RPMI8226 (cell line): ENCODE measurements around the gene PTPN5.

Experiments used
- DNase-seq: peaks from one replicate; pipeline ENCODE4 v3.0.0-alpha.2; 2015

The PTPN5 gene

DNA sequence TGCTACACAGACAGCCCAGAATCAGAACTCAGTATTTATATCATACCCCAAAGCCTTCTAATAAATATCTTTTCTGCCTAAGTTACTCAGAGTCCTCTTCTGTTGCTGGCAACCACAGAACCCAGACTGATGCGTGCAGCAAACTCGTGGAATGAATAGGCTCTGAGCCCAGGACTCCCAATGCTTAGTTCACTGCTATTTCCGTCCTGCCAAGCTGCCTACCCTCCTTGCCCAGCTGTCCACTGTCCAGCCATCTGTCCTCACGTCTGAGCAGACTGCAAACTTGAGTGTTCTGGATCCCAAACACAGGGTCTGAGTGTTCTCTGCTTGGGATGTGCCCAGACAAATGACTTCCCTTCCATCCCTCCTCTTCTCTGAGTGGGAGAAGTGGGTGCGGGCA is 19.4 kb downstream of the PTPN5 start:
- no peak for DNase-seq

DNA sequence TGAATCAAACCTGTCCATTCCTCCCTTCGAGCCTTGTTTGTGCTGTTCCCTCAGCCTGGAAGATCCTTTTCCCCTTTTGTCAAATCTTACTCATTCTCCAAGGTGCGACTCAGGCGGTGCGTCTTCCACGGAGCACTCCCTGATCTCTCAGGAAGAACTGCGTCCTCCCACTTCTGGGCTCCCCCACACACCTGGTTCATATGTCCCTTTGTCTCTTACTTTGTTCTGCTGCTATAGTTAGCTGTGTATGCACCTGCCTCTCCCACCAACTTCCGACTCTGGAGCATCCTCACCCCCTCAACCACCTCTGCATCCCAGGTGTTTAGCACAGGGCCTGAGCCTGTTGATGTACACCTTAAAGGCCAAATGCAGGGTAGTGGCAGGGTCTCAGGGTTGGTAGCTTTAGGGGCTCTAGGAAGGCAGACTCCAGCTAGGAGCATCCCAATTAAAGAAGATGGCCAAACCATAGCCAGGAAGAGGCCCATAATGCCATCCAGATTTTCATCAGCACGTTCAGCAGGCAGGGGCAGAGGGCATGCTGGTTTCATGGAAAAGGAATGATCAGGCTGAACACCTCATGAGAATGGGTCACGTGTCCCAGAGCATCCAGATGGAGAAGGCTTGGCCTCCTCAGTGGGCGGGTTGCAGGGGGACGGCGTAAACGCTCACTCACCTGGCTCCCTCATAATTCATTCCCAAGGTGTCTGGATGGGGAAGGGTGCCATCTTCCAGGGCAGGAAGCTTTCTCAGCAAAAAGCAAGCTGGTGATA is 20.1 kb downstream of the PTPN5 start:
- DNase-seq = no peak

DNA sequence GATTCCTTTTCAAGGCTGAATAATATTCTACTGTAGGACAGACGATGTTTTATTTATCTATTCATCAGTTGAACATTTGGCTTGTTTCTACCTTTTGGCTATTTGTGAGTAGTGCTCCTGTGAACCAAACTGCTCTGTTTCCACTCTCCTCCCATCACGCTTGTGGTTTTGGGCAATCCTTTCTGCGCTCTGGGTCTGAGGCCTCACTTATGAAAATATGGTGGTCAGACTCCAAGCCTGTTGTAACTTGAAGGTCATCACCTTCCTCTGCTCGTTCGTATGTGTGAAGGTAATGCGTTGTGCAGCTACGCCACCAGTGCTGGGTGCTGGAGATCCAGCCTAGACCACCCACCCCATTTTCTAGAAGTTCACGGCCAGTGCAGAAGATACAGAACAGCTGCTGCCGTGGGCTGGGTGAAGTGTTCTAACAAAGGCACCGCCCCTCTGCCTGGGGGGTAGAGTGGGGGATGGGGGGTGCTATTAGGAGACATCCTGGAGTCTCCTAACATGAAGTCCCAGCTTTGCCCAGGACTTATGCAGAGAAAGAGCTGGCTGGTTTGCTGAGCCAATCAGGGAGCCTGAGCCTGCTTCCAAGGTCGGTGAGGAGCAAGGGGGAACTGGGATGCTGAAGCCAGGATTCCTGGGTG is 21.0 kb downstream of the PTPN5 start:
- DNase-seq = no peak

DNA sequence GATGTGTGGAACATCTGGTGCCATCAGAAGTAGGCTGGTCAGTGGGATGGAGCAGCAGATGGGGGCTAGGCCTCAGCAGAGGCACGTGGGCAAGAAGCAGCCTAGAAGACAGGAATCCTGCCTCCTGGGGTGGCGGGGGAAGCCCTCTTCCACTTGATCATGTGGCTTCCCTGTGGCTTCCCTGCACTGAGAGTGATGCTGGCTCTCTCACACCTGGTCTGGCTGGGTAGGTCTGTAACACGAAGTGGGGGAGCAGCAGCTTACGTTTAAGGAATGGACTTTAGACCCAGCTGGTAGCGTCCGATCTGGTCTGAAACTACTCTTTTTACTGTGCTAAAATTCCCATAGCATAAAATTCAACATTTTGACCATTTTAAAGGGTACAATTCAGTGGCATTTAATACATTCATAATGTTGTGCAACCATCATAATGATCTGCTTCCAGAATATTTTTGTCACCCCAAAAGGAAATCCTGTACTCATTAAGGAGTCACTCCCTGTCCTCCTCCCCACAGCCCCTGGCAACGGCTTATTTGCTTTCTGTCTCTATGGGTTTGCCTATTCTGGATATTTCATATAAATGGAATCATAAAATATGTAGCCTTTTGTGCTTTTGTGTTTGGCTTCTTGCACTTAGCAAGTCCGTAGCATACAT is 21.7 kb downstream of the PTPN5 start:
- peak; percentile 7 for DNase-seq

DNA sequence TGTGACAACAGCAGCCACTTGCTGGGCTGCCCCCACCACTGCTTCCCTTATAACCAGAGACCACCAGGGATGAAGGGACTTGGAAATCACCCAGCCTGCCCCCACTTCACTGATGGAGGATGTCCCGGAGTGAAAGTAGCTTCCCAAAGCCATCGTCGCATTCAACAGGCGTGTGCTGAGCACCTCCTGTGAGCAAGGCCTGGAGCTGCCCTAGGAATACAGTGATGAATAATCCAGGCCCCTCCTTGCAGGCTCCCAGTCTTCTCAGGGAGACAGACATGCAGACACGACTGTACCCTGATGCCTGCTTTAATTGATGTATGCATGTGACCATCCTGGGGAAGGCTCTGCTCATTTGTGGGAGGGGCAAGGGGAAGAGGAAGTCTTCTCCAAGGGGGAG is 22.6 kb downstream of the PTPN5 start:
- DNase-seq = no peak

DNA sequence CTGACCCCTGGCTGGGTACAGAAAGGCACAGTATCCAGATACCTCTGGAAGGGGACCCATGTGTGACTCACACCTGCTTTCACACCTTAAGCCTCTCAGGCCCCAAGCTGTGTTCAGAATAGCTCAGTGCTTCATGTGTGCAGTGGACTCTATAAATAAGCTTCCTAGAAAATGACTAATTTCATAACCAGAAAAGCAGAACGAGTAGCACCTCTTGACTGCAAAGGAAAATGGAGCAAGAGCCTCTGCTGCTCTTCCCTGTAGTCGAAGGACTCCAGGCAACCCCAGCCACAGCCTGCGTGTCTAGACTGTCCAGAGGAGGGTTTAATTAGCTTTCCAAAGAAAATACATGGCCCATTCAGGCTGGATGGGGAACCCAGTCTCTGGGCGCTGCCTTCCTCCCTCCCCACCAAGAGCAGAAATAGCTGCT is 23.1 kb downstream of the PTPN5 start:
- DNase-seq = no peak

DNA sequence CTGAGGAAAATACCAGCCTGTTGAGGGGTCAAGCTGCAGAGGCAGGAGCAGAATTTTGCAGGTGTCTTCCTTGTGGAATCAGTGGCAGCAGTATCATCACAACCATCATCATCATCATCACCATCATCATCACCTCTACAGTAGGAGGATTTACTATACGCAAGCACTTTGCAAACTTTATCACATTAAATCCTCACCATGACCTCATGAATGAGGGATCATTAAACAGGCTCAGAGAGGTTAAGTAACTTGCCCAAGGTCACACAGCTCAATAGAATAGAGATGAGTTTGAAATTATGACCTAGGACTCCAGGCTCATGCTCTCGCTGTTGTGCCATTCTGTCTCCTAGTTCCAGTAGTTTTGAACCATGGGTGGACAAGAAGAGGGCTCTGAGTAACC is 25.6 kb downstream of the PTPN5 start:
- DNase-seq = no peak

DNA sequence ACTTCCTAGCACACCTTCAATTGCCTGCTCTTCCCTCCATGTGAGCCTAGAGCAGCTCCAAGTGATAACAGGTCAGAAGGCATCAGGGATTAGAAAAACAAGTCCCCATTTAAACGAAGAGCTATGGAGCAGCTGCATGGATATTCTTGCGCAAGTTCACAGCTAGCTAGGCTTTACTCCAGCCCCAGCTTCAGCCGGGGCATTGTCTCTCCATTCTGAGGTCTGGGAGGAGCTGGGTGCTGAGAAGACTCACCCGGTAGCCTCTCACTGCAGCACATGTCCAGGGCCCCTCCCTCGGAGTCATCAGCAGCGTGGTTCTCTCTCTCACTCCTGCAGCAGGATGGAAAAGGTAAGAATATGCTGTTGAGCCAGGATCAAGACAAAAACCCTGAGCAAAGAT is 26.0 kb downstream of the PTPN5 start:
- DNase-seq = no peak

DNA sequence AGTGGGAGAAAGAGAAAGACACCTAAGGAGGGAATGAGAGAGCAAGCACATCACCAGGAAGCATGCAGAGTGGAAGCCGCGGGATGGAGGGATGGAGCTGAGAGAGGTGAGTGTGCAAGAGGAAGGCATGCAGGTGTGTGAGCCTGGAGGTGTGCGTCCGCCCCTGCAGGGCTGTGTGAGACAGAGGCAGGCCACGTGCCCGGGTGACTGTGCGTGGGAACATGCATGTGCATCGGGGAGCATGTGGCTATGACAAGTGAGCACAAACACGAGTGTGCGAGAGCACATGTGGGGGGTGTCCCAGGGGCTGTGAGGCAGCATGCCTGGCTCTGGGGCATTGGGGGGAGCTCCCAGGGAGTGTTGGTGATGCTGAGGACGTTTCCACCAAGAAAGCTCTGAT is 29.9 kb downstream of the PTPN5 start:
- no peak for DNase-seq

DNA sequence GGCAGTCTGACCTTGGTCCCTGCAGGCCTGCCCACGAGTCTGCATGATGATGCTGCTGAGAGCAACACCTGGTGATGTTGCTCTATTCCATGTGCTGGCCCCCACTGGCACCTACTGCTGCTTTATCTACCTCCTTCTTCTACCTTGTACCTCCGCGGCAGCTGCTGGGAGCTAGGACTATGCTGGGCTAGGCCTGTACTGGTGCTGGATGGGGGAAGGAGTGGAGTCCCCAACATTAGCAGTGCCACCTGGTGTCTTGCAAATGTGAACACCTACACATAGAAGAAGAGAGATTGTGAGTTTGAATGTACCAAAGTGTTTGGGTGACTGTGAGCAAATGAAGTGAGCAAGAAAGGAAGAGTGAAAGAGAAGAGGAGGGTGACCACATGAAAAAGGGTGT is 30.5 kb downstream of the PTPN5 start:
- no peak for DNase-seq

DNA sequence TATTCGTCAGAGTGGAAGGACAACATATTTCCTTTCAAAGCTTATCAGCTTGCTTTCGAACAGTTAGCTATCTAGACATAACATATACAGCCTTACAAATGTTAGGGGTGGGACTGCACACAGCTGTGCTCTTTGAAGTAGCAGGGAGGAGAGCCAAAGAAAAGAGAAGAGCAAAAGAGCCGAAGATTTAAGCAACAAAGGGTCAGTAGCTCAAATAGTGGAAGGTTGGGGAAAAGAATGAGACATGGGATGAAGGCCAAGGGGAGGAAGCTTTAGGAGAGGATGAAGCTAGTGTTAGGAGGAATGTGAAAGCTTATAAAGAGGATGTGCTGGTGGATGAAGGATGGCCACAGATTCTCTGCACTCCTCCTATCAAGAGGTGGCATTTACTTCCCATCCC is 33.8 kb downstream of the PTPN5 start:
- no peak for DNase-seq

DNA sequence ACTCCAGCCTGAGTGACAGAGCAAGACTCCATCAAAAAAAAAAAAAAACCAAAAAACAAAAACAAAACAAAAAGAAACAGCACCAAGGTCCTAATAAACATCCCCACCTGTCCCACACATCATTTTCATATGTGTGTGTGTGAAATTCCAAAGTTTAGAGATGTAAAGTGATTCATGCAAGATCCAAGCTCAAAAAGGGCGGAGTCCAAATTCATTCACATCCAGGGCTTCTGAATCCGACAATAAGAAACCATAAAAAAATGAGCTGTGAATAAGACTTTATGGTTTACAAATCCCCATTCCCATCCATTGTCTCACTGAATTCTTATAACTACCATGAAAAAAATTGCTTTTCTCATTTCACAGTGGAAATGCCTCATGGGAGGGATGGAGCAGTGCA is 34.7 kb downstream of the PTPN5 start:
- no peak for DNase-seq

DNA sequence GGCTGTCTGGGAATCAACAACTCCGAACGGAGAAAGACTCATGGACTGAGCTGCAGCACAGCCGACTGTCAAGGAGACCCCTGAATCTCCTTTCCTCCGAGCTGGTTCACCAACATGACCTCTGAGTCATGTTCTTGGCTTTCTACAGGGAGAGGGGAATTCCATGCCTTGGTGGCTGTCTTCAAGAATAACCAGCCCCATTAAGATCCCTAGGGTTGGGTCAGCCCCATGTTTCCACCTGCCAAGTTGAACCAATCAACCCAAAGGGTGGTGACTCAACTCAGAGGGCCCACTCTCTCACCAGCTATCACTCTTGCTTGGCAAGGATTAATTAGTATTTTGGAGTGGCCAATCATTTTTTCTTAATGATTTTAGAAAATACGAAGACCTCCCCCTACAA is 37.3 kb downstream of the PTPN5 start:
- DNase-seq = no peak

DNA sequence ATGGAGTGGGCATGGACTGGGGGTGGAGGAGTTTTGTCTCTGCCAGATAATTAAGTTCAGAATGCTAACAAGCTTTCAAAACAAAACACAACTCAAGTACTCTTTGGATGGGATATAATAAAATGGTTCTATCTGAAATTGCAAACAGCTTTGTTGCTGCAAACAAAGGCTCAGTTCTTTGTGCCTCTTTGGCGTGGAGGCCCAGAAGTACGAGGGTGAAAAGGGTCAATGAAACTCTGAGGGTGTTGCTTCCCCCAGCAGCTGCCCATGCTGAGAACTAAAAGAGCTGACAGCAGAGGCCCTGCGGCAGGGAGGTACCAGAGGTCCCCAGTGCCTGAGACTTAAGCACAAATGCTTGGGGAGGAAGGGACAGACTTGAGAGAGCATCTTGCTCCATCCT is 39.1 kb downstream of the PTPN5 start:
- no peak for DNase-seq

DNA sequence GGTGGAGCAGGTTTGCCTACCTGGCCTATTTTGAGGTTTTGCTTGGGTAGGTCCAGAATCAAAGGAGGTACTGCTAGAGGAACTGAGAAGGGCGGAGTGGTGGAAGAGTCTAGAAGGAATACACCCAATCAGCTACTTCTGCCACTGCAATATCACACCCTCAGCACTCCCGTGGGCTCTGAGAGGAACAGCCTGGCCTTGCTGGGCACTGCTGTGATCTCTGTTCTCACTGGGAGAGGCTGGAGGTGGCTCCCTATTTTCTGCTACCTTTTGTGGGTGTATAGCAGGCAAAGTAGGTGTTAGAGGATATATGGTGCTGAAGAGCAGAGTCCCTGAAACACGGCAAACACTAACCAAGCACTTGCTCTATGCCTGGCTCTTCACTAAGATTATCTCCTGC is 40.7 kb downstream of the PTPN5 start:
- no peak for DNase-seq

DNA sequence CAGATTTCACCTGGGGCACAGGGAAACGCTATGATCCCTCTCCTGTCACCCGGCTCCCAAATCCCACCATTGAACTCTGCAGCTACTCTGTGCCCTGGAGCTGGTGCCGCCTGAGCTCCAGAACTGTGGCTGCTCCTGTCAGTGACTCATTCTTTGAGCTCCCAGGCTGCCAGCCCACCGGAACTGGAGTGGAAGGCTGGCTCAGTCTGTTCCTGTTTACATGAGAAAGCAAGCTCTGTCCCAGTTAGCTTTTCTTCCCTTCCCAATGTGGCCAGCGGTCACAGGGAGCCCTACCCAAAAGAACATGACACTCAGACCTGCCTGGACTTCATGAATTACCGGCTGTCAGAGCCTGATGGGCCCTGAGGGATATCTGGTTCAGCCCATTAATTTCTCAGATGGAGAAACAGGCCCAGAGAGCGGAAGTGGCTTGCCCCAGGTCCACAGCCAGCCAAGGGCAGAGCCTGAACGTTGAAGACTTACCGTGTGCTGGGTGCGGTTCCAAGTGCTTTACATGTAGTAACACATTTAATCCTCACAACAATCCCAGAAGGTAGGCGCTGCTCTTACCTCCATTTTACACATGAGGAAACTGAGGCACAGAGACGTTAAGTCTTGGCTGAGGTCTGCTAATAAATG is 41.8 kb downstream of the PTPN5 start:
- no peak for DNase-seq

DNA sequence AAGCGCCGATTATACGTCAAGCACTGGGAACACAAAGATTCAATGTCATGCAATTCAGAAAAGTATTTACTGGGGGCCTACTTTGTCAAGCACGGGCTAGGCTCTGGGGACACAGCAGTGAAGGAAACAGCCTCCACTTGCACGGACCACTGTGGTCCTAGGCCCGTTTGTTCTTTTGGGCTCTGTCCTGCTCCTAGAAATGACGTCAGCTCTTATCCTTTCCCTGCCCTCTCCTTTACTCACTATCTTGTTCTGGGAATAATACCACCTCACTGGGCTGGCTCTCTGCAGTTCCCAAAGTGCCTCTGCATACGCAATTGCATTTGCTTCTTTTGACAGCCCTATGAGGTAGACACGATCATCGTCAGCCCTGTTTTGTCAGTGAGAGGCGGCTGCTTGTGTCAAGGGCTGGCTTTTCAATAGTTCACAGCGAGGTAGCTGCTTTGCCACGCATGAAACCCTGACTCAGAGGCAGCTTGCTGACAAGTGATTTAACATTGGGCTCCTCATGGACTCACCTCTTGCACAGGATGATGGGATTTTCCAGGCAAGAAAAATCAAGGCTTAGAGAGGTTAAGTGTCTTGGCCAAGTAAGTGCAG is 42.7 kb downstream of the PTPN5 start:
- DNase-seq = no peak

DNA sequence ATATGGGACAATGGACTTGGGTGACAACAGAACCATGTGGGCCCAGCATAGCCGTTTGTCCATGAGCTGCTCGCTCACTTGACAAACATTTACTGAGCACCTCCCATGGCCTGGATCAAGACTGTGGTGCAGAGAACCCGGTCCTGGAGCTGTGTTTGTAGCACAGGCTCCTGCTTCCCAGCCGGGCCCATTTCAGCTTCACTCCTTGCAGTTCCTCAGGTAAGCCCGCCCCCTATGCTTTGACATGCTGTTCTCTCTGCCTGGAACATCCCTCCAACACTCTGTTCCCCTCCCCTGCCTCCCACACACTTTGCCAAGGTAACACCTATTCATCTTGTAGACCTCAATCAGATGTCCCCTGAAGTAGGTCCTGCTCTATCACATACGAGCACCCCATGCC is 46.3 kb downstream of the PTPN5 start:
- no peak for DNase-seq

DNA sequence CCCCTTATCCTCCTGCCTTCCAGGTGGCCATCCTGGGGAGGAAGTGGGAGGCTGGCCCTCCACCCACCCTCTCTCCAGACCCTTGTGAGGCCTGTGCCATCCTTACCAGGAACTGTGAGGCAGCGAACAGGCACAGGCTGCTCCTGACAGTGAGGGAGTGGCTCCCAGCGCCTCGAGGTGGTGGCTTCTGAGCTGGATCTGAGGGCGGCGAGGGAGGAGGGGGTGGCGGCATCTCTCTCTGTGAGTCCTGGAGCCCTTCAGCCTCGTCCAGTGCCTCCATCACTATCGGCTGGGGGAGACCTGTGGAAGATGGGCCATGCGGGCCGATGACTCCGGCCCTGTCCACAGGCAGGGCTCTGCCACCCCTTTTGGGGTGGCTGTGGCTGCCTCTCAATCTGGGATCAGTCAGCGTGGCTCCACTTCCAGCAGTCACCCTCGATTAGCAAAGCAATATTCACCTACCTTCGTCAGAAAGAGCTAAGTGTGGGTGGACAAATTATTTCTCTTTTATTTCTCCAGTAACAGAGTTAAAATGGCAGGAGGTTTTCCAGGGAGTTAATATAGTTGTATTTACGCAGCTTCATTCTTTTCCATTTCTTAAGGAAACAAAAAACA is 47.6 kb downstream of the PTPN5 start:
- DNase-seq = no peak

DNA sequence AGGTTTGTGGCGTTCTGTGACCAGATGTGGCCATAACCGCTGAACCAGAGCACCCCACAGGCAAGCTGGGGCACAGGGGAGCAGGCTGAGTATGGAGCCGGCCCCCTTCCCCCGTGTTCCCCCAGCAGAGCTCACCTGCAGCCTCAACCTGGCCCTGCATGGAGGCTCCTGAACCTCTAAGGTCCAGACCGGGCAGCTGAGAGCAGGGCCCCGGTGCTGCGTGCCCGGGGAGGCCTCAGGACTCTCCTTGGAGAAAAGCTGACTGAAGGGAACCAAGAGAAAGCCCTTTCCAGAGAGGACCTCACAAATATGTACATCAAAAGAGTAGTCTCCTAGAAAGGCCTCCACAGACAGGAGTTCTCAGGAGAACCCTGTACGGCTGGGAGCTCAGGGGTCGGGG is 48.2 kb downstream of the PTPN5 start:
- DNase-seq = no peak

DNA sequence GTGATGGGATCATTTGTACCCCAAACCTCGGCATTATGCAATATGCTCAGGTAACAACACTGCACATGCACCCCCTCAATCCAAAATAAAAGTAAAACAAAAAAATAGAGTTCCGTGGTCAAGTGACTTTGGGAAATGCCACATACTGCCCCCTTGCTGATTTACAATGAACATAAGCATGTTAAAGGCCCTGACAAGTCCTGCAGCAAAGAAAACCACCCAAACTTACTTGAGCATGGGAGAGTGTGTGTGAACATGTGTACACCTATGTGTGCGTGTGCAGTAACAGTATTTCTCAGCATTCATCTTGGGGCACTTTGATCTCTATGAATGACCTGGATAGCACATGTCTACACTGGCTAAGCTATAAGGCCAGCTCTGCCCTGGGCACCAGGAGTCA is 49.8 kb downstream of the PTPN5 start:
- DNase-seq = no peak

DNA sequence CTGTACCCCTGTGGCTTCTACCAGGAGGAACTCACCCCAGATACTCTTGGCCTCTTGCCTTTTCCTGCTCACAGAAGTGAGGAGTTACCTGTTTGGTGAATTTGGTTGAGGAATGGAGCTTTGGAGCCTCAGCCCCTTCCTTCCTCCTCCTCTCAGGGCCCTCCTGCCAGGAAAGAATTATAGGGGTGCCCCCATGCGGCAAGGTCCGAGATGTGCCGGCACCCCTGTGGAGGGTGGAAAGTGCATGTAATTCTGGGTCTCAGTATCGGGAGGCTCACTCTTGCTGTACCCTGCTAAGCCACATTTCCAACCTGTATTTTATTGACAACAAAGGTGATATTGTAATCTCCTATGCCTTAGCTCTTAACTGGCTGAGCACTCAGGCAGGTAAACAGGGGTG is 51.9 kb downstream of the PTPN5 start:
- no peak for DNase-seq

DNA sequence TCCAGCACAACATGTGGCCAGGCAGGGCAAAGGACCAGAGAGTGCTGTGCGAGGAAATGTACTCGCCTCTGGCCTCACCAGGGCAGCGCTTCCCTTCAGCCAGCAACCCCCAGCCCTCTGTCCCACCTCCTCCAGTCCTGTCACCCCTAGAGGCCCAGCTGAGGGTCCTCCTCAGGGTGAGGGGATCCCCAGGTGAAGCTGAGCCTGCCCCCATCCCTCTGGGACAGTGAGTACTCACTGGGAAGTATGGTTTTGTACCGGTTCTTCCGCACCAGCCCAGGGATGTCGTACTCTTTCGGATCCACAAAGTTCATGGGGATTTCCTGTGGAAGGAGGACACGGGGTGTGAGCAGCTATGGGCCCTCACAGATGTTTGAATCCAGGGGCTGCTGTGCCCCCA is 54.0 kb downstream of the PTPN5 start:
- DNase-seq = no peak
